LNCaP clone FGC (cell line): ENCODE measurements around the gene GRIK4.

Experiments
- DNase-seq: peaks from one replicate; pipeline ENCODE4 v3.0.0-alpha.2; 2011; ENCODE audit warnings: low read depth
- H3K4me3 ChIP-seq: 2 replicates; pipeline ENCODE4 v1.5.1; 2011; ENCODE audit warnings: mild to moderate bottlenecking, low read depth, low read length, control low read depth
- TF ChIP-seq, protein P1 (sequence below): IDR thresholded peaks from 2 replicates; pipeline ENCODE4 v1.5.1; 2012; ENCODE audit warnings: mild to moderate bottlenecking; ENCODE audit not compliant: control insufficient read depth, insufficient read depth; ENCODE audit errors: extremely low read depth

The GRIK4 gene

DNA sequence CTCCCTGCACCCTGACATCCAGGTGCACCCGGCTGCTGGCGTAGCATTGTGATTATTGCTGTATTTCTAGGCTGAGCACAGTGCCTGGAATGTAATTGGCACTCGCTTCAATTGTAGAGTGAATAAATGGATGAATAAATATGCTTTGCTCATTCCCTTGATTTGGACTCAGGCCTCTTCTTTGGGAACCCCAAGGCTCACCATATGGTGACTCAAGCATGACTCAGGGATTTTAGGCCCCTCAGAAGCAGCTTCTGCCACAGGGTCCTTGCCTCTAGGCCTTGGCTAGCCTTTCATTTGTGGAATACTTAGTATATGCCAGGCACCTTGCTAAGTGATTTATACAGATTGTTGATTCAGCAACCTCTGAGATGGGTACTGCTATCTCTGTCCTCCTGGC, 78.9 kb downstream of the GRIK4 start:
- DNase-seq, result no peak
- TF ChIP-seq, protein P1, sequence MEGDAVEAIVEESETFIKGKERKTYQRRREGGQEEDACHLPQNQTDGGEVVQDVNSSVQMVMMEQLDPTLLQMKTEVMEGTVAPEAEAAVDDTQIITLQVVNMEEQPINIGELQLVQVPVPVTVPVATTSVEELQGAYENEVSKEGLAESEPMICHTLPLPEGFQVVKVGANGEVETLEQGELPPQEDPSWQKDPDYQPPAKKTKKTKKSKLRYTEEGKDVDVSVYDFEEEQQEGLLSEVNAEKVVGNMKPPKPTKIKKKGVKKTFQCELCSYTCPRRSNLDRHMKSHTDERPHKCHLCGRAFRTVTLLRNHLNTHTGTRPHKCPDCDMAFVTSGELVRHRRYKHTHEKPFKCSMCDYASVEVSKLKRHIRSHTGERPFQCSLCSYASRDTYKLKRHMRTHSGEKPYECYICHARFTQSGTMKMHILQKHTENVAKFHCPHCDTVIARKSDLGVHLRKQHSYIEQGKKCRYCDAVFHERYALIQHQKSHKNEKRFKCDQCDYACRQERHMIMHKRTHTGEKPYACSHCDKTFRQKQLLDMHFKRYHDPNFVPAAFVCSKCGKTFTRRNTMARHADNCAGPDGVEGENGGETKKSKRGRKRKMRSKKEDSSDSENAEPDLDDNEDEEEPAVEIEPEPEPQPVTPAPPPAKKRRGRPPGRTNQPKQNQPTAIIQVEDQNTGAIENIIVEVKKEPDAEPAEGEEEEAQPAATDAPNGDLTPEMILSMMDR, result no peak
- no peak overlapping the region for H3K4me3 ChIP-seq

DNA sequence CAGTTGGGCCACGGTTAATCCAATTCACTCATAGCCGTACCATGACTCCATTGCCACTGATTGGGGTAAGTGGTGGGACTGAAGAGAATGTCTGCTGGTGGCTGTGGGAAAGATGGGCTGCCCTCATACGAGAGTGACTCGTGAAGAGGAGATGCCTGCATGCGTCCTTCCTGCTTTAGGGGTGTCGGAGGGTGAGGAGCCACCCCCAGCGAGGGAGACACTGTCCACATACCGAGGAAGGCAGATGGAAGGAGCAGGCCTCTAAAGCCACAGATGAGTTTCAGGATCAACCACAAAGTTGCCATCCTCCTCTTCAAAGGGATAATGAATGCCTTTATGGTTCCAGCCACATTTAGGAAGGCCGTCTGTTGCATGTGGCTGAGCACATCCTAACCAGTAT, 83.2 kb downstream of the GRIK4 start:
- H3K4me3 ChIP-seq, result no peak overlapping the region
- TF ChIP-seq, protein P1, result no peak
- no peak for DNase-seq

DNA sequence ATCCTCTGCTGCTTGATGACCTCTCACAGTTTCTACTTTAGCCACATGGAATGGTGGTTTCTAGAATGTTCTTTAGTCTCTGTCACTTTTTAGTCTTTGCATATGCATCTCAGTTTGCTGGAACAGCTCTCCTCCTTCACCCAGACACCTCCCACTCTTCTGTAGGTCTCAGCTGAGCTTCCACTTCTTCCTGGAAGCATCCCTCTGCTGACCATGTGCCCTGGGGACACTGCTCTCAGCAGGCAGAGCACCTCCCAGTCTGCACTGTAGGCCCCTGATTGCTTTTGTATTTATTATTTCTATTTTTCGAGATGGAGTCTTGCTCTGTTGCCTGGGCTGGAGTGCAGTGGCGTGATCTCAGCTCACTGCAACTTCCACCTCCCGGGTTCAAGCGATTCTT, 84.0 kb downstream of the GRIK4 start:
- TF ChIP-seq, protein P1, result no peak
- no peak for DNase-seq
- H3K4me3 ChIP-seq, result no peak overlapping the region

DNA sequence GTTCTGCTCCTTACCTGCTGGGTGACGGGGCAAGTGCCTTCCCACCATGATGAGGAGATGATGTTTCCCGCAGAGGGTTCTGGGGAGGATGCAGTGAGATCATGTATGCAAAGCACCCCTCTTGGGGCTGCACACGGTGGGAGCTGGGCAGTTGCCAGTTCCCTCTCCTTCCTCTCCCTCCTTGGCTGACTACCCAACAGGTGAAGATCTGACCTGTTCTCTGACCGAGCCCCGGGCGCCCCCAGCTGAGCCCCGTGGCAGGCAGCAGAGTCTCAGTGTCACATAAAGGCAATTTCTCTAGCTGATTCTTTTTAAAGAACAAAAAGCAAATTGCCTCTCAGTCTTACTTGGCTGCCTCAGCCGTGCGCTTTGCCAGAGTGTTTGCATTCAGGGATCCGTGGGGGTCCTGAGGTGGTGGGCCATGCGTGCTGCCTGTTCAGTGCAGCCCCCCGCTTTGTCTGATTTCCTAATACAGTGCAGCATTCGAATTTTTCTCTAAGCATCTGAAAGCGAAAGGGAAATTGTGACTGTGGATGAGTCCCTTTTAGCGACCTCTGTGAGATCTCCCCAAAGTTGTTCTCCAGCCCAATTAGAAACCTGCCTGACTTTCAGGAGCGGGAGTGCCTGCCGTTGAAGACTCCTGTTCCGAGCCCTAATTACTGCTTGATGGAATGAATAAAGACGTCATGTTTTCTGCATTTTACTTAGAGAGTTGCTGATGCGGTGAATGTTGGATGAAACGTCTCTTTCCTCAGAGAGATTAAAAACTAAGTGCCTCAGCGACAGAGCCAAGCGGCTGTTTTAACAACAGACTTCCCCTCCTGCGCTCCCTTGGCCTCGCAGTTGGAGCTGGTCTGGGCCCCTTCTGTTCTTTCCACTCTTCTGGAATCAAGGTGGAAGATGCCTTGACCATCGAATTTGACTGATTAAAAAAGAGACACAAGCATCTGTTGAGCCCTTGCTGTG, 86.0 kb downstream of the GRIK4 start:
- H3K4me3 ChIP-seq, result no peak overlapping the region
- no peak for DNase-seq
- TF ChIP-seq, protein P1, result no peak

DNA sequence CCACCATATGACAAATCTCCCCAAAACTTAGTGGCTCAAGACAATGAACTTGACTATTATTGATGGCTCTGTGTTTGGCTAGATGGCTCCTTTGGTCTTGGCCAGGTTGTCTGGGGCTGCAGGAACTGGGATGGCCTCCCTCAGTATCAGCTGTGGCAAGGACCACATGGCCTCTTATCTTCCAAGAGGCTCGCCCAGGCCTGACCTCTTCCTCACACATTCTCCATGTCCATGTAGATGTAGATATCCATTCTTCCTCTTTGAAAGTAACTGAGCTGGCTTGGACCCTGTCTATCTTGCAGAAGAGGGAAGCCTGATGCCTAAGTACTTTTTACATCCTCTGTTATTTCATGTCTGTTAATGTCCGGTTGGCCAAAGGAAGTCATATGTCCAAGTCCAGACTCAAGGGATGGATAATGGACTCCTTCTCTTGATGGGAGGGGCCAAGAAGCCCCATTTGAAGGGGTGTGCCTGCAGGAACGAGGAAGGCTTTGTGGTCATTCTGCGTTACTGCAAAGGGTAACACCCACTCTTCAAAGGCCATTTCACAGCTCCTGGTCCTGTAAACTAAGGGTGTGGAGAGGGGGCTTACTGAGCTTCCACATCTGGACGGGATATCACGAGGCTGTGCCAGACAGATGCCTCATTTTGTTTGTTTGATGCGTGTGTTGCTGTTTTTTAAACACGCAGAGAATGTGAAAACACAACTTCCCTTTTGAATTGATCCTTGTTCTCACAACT, 87.1 kb downstream of the GRIK4 start:
- DNase-seq, result no peak
- H3K4me3 ChIP-seq, result no peak overlapping the region
- TF ChIP-seq, protein P1, result no peak

DNA sequence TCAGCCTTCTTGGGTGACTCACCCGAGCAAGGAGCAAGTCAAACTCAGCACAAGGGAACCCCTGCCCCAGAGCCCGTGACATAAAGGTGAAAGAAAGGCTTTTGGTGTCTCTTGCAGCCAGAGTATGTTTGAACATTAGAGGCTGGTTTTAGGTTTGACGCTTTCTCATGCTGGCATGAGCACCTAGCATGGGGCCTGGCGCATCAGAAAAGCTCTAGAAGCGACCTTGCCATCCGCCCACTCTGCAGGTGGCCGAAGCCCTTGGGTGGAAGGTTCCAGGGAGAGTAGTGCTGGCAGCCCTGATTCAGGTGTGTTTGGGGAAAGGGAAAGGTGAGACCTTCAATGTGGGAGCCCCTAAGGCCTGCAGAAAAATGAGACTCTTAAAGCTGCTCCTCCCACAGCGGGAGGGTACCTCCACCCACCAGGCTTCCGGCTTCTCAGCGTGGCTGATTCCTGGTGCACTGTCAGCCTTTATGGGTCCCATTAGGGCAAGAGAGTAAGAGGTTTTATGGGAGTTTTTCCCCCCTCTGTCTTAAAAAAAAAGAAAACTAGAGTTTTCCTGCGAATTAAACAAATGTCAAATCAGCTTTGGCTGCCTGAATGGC, 88.4 kb downstream of the GRIK4 start:
- TF ChIP-seq, protein P1, result no peak
- DNase-seq, result no peak
- no peak overlapping the region for H3K4me3 ChIP-seq
